PC-3 (cell line): ENCODE results near the gene ACP3.

ENCODE experiments used
- EZH2phosphoT487 ChIP-seq: fragments of 300-600 bp; sonication (generic); IDR thresholded peaks from 2 replicates; pipeline ENCODE4 v1.6.1; 2018; ENCODE audit warnings: mild to moderate bottlenecking, antibody characterized with exemption, low read length, borderline replicate concordance
- TF ChIP-seq, protein P1 (sequence below): fragments of 300-600 bp; sonication (generic); conservative IDR thresholded peaks from 2 replicates; pipeline ENCODE4 v1.5.1; 2017; ENCODE audit warnings: antibody characterized with exemption, low read depth, mild to moderate bottlenecking, low read length

- TF ChIP-seq, protein P1, sequence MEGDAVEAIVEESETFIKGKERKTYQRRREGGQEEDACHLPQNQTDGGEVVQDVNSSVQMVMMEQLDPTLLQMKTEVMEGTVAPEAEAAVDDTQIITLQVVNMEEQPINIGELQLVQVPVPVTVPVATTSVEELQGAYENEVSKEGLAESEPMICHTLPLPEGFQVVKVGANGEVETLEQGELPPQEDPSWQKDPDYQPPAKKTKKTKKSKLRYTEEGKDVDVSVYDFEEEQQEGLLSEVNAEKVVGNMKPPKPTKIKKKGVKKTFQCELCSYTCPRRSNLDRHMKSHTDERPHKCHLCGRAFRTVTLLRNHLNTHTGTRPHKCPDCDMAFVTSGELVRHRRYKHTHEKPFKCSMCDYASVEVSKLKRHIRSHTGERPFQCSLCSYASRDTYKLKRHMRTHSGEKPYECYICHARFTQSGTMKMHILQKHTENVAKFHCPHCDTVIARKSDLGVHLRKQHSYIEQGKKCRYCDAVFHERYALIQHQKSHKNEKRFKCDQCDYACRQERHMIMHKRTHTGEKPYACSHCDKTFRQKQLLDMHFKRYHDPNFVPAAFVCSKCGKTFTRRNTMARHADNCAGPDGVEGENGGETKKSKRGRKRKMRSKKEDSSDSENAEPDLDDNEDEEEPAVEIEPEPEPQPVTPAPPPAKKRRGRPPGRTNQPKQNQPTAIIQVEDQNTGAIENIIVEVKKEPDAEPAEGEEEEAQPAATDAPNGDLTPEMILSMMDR: no peak
- no peak for TF ChIP-seq EZH2phosphoT487
These were observed 84.0 kb downstream of the ACP3 start for GRCh38 chr3:132401255-132401654.
